ENCODE results near the gene MTFP1. TPM values are rescaled to one million over a fixed set of nuclear protein-coding genes. Genes with fewer than 3 reads are reported as not detected.
"Not testable (repeated sequence)": the region's sequence is repeated elsewhere in the genome, so short reads cannot be mapped to it uniquely, and the experiment has no call there.

The MTFP1 gene
- total RNA-seq, 1 donor from 2014 or later, result 29.9 TPM

DNA sequence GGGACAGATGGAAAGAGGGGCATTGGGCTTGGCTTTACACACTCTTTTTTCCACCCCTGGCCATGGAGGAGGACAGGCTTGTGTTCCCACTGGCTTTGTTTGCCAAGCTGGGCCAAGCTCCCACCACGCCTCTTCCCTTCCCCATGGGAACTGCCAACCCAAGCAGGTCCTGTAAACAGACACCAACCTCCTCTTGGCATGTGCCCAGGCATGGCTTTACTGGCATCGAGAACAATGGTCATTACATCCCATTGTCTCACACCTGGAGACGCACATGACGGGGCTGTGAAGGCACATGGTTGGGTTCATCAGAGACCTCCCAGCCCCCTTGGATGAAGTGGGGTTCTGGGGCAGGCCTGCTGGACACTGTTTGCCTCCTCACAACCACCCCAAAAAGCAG, 34.6 kb downstream of the MTFP1 start:
- Histone ChIP-seq H3K79me2 (ENCODE audit: low read depth) (no peaks in the 10 kb centered on the region), H2AFZ (replicated peaks) (no peak overlapping the region), H3K4me3 (no peak overlapping the region), H3K9me3 (ENCODE audit: low read depth) (no peaks in the 10 kb centered on the region), H3K4me1 (no peaks in the 10 kb centered on the region), H3K36me3 (no peaks in the 10 kb centered on the region), H3K27ac (no peak overlapping the region), H3K27me3 (peaks cover 3% of the 10 kb centered on the region), H4K20me1 (ENCODE audit: low read depth) (no peaks in the 10 kb centered on the region), H3K9ac (no peak overlapping the region), H3F3A (ENCODE audit: low read depth) (peaks cover 4% of the 10 kb centered on the region), H3K4me2 (no peak overlapping the region)
- no peaks in the 10 kb centered on the region for H3K36me3 Mint-ChIP-seq
- H3K4me1 Mint-ChIP-seq, result no peaks in the 10 kb centered on the region
- H3K27ac Mint-ChIP-seq, result no peak overlapping the region
- H3K4me3 Mint-ChIP-seq, result no peak overlapping the region
- peaks cover 4% of the 10 kb centered on the region for H3K27me3 Mint-ChIP-seq (ENCODE audit: insufficient read depth, low read depth)
- no peaks in the 10 kb centered on the region for H3K9me3 Mint-ChIP-seq
- no peak for DNase-seq (ENCODE audit: low spot score)
- TF ChIP-seq EZH2 (IDR thresholded peaks at IDR 0.05), result no peak
- TF ChIP-seq EZH2phosphoT487 (IDR thresholded peaks at IDR 0.05), result no peak
- TF ChIP-seq, protein P1, sequence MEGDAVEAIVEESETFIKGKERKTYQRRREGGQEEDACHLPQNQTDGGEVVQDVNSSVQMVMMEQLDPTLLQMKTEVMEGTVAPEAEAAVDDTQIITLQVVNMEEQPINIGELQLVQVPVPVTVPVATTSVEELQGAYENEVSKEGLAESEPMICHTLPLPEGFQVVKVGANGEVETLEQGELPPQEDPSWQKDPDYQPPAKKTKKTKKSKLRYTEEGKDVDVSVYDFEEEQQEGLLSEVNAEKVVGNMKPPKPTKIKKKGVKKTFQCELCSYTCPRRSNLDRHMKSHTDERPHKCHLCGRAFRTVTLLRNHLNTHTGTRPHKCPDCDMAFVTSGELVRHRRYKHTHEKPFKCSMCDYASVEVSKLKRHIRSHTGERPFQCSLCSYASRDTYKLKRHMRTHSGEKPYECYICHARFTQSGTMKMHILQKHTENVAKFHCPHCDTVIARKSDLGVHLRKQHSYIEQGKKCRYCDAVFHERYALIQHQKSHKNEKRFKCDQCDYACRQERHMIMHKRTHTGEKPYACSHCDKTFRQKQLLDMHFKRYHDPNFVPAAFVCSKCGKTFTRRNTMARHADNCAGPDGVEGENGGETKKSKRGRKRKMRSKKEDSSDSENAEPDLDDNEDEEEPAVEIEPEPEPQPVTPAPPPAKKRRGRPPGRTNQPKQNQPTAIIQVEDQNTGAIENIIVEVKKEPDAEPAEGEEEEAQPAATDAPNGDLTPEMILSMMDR (IDR thresholded peaks at IDR 0.05), result no peak

DNA sequence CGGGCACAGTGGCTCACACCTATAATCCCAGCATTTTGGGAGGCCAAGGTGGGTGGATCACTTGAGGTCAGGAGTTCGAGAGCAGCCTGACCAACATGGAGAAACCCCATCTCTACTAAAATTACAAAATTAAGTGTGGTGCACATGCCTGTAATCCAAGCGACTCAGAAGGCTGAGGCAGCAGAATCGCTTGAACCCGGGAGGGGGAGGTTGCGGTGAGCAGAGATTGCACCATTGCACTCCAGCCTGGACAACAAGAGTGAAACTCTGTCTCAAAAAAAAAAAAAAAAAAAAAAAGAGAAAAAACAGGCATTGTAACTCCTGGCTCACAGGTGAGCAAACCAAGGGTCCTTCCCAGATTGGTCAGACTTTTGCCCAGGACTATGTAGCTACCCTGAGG, 35.0 kb downstream of the MTFP1 start:
- H3K9me3 ChIP-seq (ENCODE audit: low read depth); H3K9me3 Mint-ChIP-seq; H3K27me3 Mint-ChIP-seq (ENCODE audit: insufficient read depth, low read depth); H3K27ac Mint-ChIP-seq; H3K4me1 Mint-ChIP-seq; H3K79me2 ChIP-seq (ENCODE audit: low read depth); H4K20me1 ChIP-seq (ENCODE audit: low read depth); H3K36me3 ChIP-seq; H3K27me3 ChIP-seq; DNase-seq (ENCODE audit: low spot score); H3K9ac ChIP-seq; H3K36me3 Mint-ChIP-seq; H3K4me3 ChIP-seq; H3K27ac ChIP-seq; H2AFZ ChIP-seq (replicated peaks); H3K4me3 Mint-ChIP-seq; H3K4me2 ChIP-seq; H3F3A ChIP-seq (ENCODE audit: low read depth); H3K4me1 ChIP-seq: not testable (repeated sequence)

DNA sequence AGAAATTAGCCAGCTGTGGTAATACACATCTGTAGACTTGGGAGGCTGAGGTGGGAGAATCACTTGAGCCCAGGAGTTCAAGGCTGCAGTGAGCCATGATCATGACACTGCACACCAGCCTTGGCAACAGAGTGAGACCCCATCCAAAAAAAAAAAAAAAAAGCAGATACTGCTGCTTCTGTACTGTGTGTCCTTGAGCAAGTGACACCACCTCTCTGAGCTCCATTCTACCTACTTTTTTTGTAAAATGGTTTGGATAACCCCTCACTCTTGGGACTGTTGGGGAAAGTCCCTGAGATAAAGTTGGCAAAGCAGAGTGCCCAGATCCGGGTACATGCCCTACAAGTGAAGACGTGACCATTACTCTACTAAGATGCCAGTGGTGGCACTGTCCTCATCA, 43.6 kb downstream of the MTFP1 start:
- DNase-seq (ENCODE audit: low spot score), result no peak
- Mint-ChIP-seq H3K4me3 (no peak overlapping the region), H3K4me1 (no peaks in the 10 kb centered on the region), H3K27me3 (ENCODE audit: insufficient read depth, low read depth) (peaks cover 13% of the 10 kb centered on the region), H3K27ac (no peak overlapping the region), H3K9me3 (no peaks in the 10 kb centered on the region), H3K36me3 (no peaks in the 10 kb centered on the region)
- H3K4me2 ChIP-seq, result no peak overlapping the region
- no peak overlapping the region for H2AFZ ChIP-seq (replicated peaks)
- H3F3A ChIP-seq (ENCODE audit: low read depth), result no peaks in the 10 kb centered on the region
- no peaks in the 10 kb centered on the region for H3K9me3 ChIP-seq (ENCODE audit: low read depth)
- TF ChIP-seq EZH2 (IDR thresholded peaks at IDR 0.05) (no peak), EZH2phosphoT487 (IDR thresholded peaks at IDR 0.05) (no peak)
- TF ChIP-seq, protein P1 (IDR thresholded peaks at IDR 0.05), result no peak
- peaks cover 16% of the 10 kb centered on the region for H3K27me3 ChIP-seq
- no peaks in the 10 kb centered on the region for H3K4me1 ChIP-seq
- H4K20me1 ChIP-seq (ENCODE audit: low read depth), result no peaks in the 10 kb centered on the region
- no peaks in the 10 kb centered on the region for H3K79me2 ChIP-seq (ENCODE audit: low read depth)
- no peak overlapping the region for H3K9ac ChIP-seq
- H3K4me3 ChIP-seq, result no peak overlapping the region
- H3K27ac ChIP-seq, result no peak overlapping the region
- no peaks in the 10 kb centered on the region for H3K36me3 ChIP-seq

DNA sequence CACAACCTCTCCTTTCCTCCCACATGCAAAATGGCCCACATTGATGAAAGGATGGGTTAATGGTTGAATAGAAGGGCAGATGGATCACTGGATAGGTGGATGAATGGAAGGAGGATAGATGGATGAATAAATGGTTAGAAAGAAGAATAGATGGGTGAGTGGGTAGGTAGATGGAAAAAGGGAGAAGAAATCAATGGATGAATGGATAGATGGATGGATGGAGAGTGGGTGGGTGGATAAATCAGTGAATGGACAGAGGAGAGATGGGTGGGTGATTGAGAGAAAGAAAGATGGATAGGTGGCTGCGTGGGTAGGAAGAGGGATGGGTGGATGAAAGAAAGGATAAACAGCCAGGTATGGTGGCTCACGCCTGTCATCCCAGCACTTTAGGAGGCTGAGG, 45.1 kb downstream of the MTFP1 start:
- Histone ChIP-seq H3K4me1 (no peaks in the 10 kb centered on the region), H3K9ac (no peak overlapping the region), H3K27ac (no peak overlapping the region), H4K20me1 (ENCODE audit: low read depth) (no peaks in the 10 kb centered on the region), H3K36me3 (no peaks in the 10 kb centered on the region), H2AFZ (replicated peaks) (no peak overlapping the region), H3K4me2 (no peak overlapping the region), H3K4me3 (no peak overlapping the region), H3K9me3 (ENCODE audit: low read depth) (no peaks in the 10 kb centered on the region), H3K27me3 (peaks cover 12% of the 10 kb centered on the region), H3K79me2 (ENCODE audit: low read depth) (no peaks in the 10 kb centered on the region), H3F3A (ENCODE audit: low read depth) (no peaks in the 10 kb centered on the region)
- Mint-ChIP-seq H3K4me3 (no peak overlapping the region), H3K9me3 (no peaks in the 10 kb centered on the region), H3K27me3 (ENCODE audit: insufficient read depth, low read depth) (peaks cover 10% of the 10 kb centered on the region), H3K4me1 (no peaks in the 10 kb centered on the region), H3K27ac (no peak overlapping the region), H3K36me3 (no peaks in the 10 kb centered on the region)
- TF ChIP-seq EZH2phosphoT487 (IDR thresholded peaks at IDR 0.05) (no peak), EZH2 (IDR thresholded peaks at IDR 0.05) (no peak)
- TF ChIP-seq, protein P1 (IDR thresholded peaks at IDR 0.05), result no peak
- no peak for DNase-seq (ENCODE audit: low spot score)
